HL-60/S4 treated with retinoic acid at 250 ng/mL for 4 days and 3 days (cell line): Measurements from ENCODE around the gene VTI1A.
"Not testable (repeated sequence)": the region's sequence is repeated elsewhere in the genome, so short reads cannot be mapped to it uniquely, and the experiment has no call there.

Experiments
- in situ Hi-C: fragments of 300-500 bp; cut with MboI; formaldehyde crosslinking; loops from 2 replicates; pipeline ENCODE4 v1.7.0; 2022; ENCODE audit warnings: low sequenced_read_pairs

The VTI1A gene

DNA sequence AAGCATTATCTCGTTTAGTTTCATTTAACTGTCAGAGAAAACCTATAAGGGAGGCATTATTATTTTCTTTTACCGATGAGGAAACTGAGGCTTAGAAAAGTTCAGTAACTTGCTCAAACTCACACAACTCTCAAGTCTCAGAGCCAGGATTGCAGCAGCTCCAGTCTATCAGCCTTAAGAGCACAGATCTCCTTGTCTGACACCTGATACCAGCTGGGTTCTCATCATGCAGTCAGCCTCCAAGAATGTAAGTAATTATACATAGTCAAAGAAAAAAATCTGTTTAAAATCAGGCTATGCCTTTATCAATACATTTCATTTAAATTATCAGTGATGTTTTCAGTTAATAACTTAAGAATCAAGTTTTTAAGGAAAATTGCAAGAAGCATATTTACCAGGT, 266.4 kb downstream of the VTI1A start:
- in situ Hi-C loops = no loop called here

DNA sequence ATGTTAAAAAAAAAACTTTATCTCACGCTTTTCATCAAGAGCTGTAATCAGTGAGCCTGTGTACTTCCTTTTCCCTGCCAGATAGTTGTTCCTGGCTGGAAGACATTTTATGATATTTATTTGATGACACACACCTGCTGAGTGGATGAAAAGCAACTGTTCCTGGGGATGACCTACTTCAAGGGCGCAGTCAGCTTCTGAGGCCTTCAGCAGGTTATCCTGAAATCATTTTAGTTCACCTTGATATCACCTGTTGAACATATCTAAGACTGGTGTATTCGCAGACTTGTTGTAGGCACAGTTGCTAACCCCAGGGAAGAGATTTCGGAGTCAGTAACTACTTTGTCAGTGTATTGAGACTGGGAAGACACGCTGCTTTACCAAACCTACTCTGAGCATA, 268.6 kb downstream of the VTI1A start:
- in situ Hi-C loops = no loop called here

DNA sequence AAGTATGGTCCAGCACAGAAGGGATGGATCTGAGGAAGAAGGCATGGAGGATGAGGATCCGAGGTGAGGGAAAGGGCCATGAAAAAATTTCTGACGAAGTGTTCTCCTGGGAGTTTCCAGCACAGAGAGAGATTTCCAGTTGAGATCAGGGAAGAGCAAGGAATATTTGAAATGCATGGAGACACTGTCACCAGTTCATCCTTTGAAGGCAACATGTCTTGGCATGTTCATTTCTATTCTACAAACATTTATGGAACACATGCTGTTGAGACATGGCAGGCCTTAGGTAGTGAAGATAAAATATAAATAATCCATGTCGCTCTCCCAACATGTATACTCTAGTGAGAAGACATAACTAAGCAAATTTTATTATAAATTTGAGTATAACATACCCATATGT, 269.1 kb downstream of the VTI1A start:
- in situ Hi-C loops = no loop called here

DNA sequence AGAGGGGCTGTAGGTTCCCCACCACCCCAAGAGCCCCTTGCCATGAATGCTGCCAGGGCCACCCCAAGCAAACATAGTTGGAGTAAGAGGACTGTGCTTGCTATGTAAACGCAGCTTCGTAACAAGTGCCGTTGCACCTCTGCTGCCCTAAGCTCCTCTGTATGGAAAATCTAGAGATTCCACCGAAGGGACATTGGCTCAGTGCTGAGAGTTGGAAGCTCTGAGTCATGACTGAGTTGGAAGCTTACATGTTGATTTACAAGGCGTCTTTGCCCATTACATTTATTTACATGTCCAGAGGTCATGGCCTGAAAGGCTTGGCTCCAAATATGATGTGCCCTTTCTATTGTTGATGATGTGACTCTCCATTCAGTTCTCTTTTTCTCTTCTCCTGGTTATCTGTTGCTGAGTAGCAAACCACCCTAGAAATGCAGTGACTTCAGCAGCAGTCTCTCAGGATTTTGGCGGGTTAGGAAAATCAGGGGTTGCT, 270.0 kb downstream of the VTI1A start:
- in situ Hi-C loops = no loop called here

- in situ Hi-C loops = no loop called here
These were observed 273.2 kb downstream of the VTI1A start for GRCh38 chr10:112720178-112720577.

GRCh38 chr10:112721080-112721698, 274.2 kb downstream of the VTI1A start:
- in situ Hi-C loops = no loop called here

DNA sequence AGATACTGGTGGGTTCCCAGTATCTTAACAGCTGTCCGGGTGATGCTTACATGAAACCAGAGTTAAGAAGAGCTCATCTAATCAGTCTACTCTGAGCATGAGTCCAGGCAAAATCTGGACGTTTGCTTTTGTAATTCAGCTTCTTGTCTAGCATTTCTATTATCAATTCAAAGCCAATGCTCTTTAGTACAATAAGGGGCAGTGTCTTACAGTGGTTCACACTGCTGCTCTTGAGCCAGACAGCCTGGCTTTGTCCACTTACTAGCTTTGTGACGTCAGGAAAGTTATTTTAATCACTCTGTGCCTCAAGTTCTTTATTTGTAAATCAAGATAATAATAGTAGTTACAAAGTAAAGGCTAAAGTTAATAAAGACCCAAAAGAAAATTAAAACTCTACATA, 275.7 kb downstream of the VTI1A start:
- in situ Hi-C loops = no loop called here

DNA sequence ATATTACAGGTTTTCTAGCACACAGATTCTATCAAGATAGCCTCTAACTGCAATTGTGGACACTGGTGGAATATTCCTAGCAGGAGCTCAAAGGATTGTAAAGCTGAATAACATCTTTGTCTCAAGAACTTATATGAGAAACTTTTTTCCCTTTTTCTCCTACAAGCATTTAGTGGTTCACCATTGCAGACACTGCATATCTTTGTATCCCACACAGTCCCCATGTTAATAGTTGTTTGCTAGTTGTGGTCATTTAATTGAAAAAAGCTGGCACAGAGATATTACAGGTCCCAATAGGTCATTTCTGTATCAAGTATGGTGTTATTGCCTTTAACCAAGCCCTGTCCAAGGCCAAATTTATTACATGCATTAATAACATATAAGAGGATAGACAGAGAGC, 276.9 kb downstream of the VTI1A start:
- in situ Hi-C loops = no loop called here

- in situ Hi-C loops = no loop called here
These were observed 277.5 kb downstream of the VTI1A start for GRCh38 chr10:112724404-112724991.

- in situ Hi-C loops = no loop called here
These were observed 281.3 kb downstream of the VTI1A start for GRCh38 chr10:112728118-112728883.

DNA sequence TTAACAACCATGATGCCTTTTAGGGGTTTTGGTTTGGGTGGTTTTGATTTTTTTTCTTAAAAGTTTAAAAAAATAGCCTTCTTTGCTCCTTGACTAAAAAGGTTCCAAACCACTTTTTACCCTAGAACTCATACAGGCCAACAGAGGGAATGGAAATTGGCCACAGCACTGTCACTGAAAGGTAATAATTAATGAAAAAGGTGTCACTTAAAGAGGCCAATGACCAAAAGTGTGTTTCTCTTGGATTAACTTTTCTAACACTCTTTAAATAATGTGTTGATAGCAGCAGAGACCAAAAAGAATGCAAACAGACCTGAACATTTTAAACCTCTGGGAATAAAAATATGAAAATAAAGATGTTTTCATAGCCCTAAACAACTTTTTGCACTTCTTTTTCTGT, 282.0 kb downstream of the VTI1A start:
- in situ Hi-C loops = no loop called here

- in situ Hi-C loops = not testable (repeated sequence)
These were observed 284.4 kb downstream of the VTI1A start for GRCh38 chr10:112731450-112731849.

- in situ Hi-C loops = no loop called here
These were observed 285.4 kb downstream of the VTI1A start for GRCh38 chr10:112732277-112732921.

DNA sequence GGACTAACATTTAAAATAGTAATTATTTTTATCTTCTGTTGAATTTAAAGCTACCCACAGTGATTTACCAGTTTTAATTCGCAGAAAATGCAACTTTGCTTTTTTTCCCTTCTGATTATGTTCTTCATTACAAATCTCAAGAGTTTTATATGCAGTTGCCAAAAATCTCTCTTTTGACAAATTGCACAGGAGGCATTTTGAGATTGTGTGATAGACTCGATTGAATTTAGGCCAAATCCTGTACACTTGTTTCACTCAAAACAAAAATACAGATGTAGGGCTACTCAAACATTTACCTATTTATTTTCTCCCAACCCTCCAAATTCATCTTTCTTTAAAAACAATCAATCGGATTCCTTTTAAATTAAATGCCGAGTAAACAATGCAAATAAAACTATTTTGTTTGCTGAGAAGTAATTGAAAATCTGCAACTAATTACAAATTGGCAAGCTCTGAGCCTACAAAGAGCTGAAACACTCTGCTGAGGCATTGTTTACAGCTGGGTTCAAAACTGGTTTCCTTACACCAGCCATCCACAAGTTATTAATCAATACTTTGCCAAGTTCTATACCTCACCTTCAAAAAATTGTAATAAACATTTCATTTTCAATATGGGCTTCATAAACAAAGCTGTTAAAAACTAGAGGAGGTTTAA, 288.2 kb downstream of the VTI1A start:
- in situ Hi-C loops = no loop called here

DNA sequence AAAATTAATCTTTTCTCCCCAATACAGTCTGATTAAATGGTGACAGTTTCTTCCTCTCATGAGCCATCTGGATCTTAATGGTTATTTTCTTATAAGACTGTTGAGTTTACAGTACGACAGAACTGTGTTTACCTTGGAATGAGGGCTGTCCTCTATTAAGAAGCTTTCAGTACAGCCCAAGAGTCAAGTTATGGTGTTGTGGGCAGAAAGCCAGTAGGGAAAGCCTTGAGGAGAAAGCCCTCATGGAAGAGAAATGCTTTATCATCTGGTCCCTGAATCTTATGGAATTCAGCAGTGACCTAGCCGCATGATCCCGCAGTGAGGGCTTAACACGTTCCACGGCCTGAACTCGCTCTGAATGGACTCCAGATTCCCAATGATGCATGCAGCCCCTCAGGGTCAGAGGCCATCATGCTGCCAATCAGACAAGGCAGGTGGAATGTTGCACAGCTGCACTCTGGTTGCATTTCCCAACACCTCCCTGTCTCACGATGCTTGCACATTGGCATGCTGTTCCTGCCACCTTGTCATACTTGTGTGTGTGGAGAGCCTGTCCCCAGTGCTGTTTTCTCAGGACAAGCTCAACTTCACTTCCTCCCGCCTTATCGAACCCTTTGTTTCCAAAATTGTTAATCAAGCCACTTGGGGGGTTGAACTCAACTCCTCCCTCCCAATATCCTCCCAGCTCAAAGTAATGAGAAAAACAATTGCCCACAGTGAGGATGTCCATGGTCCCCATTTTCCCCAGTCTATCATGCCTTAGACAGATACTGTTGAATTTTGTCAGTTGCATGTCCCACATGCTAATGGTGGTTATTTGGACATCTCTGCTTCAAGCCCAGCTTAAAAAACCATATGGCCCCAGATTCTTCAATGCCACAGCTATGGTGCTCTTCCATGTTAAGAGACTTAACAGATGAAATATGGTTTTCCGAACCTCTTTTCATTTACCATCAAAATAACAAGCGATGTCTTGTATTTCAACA, 291.9 kb downstream of the VTI1A start:
- in situ Hi-C loops = no loop called here

- in situ Hi-C loops = no loop called here
These were observed 292.8 kb downstream of the VTI1A start for GRCh38 chr10:112739592-112740353.

GRCh38 chr10:112741830-112742402, 294.9 kb downstream of the VTI1A start:
- in situ Hi-C loops = no loop called here

DNA sequence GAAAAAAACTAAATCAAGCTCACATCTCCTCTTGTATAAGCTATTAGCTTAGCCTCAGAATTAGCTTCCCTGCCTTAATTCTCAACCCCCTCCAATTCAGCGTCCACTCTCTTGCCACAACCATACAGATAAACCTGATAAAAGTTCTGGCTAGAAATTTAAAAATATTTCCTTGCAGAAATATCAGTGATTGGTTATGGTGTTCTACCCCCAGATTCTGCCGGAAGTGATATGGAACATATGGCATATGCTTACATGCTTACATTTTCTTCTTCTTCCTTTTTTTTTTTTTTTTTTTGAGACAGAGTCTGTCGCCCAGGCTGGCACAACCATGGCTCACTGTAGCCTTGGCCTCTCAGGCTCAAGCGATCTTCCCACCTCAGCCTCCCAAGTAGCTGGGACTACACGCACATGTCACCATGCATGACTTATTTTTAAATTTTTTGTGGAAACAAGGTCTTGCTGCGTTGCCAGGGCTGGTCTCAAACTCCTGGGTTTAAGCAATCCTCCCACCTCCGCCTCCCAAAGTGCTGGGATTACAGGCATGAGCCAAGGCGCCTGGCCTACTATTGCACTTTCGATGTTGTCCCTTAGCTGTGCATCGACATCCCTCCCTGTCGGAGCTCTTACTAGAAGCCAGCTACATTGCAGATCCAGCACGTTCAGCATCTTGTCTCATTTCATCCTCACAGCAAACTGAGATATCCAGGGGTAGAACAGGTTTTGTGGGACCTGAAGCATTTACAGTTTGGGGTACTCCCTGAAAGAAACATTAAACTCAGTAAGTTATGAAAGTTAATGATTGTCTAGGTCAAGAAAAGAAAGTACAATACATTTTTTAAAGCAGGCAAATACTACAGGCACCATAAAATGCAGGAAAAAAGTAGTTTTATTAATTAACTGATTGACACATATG, 297.4 kb downstream of the VTI1A start:
- in situ Hi-C loops = no loop called here
